ENCODE results near the gene LMO4. TPM values are rescaled to one million over a fixed set of nuclear protein-coding genes. Genes with fewer than 3 reads are reported as not detected.

Gene LMO4
- total RNA-seq, 6 experiments from 2014 or later: 33.1 to 43.4 (median 38.3) TPM

GRCh38 chr1:87356591-87356990 is 27.9 kb downstream of the LMO4 start:
- no peaks in the 10 kb centered on the region for H3K36me3 Mint-ChIP-seq (ENCODE audit: low read depth)
- no peak for TF ChIP-seq CTCF (IDR thresholded peaks at IDR 0.05)
- no peaks in the 10 kb centered on the region for H3K9me3 Mint-ChIP-seq
- no peaks in the 10 kb centered on the region; the same call in 1 of the 2 replicates for H3K27me3 Mint-ChIP-seq (ENCODE audit: insufficient read depth)
- no peaks in the 10 kb centered on the region for H3K4me1 Mint-ChIP-seq (ENCODE audit: low read depth)
- H3K4me3 Mint-ChIP-seq: no peak overlapping the region
- H3K27ac Mint-ChIP-seq: no peak overlapping the region
- DNase-seq: no peak

GRCh38 chr1:87358219-87358618 is 29.5 kb downstream of the LMO4 start:
- no peak overlapping the region for H3K27ac Mint-ChIP-seq
- H3K4me3 Mint-ChIP-seq: no peak overlapping the region
- TF ChIP-seq CTCF (IDR thresholded peaks at IDR 0.05): no peak
- peaks cover 6% of the 10 kb centered on the region for H3K4me1 Mint-ChIP-seq (ENCODE audit: low read depth)
- no peaks in the 10 kb centered on the region for H3K9me3 Mint-ChIP-seq
- no peaks in the 10 kb centered on the region; the same call in 1 of the 2 replicates for H3K27me3 Mint-ChIP-seq (ENCODE audit: insufficient read depth)
- H3K36me3 Mint-ChIP-seq (ENCODE audit: low read depth): no peaks in the 10 kb centered on the region
- DNase-seq: no peak

- H3K36me3 Mint-ChIP-seq (ENCODE audit: low read depth): no peaks in the 10 kb centered on the region
- no peaks in the 10 kb centered on the region; the same call in 1 of the 2 replicates for H3K27me3 Mint-ChIP-seq (ENCODE audit: insufficient read depth)
- H3K27ac Mint-ChIP-seq: no peak overlapping the region
- no peak for DNase-seq
- no peak for TF ChIP-seq CTCF (IDR thresholded peaks at IDR 0.05)
- peaks cover 8% of the 10 kb centered on the region for H3K4me1 Mint-ChIP-seq (ENCODE audit: low read depth)
- H3K4me3 Mint-ChIP-seq: no peak overlapping the region
- no peaks in the 10 kb centered on the region for H3K9me3 Mint-ChIP-seq
Measured at GRCh38 chr1:87359586-87359985, 30.9 kb downstream of the LMO4 start.

GRCh38 chr1:87362063-87362833 is 33.6 kb downstream of the LMO4 start:
- Mint-ChIP-seq H3K27ac (no peak overlapping the region), H3K36me3 (ENCODE audit: low read depth) (no peaks in the 10 kb centered on the region), H3K27me3 (ENCODE audit: insufficient read depth) (no peaks in the 10 kb centered on the region; the same call in 1 of the 2 replicates), H3K4me3 (no peak overlapping the region), H3K4me1 (ENCODE audit: low read depth) (peaks cover 8% of the 10 kb centered on the region), H3K9me3 (no peaks in the 10 kb centered on the region)
- DNase-seq: no peak
- TF ChIP-seq CTCF (IDR thresholded peaks at IDR 0.05): no peak

GRCh38 chr1:87362834-87363426 is 34.2 kb downstream of the LMO4 start:
- no peak overlapping the region for H3K4me3 Mint-ChIP-seq
- H3K36me3 Mint-ChIP-seq (ENCODE audit: low read depth): no peaks in the 10 kb centered on the region
- DNase-seq: peak; percentile 25
- TF ChIP-seq CTCF (IDR thresholded peaks at IDR 0.05): no peak
- H3K4me1 Mint-ChIP-seq (ENCODE audit: low read depth): peaks cover 8% of the 10 kb centered on the region
- no peak overlapping the region for H3K27ac Mint-ChIP-seq
- no peaks in the 10 kb centered on the region for H3K9me3 Mint-ChIP-seq
- H3K27me3 Mint-ChIP-seq (ENCODE audit: insufficient read depth): no peaks in the 10 kb centered on the region; the same call in 1 of the 2 replicates

Data from HFFc6 (cell line).